Naive B cell (primary cell): ENCODE data around the gene KLHDC3. TPM values are rescaled to one million over a fixed set of nuclear protein-coding genes. Genes with fewer than 3 reads are reported as not detected.
"Not testable (repeated sequence)": the region's sequence is repeated elsewhere in the genome, so short reads cannot be mapped to it uniquely, and the experiment has no call there.

ENCODE experiments used
- ATAC-seq, 2 donors: fragments of 150-1000 bp; cut with Tn5 transposase; 2 replicates each; pipeline ENCODE4 v1.10.0; 2021; ENCODE audit warnings: low read depth in 2 of 2, mild to moderate bottlenecking in 2 of 2, moderate library complexity in 2 of 2
- DNase-seq: peaks from one replicate; pipeline ENCODE4 v3.0.0; 2022
- H3K27ac Mint-ChIP-seq, 6 donors: one replicate each; pipeline ENCODE4 v1.8.0; 2020 to 2022; ENCODE audit warnings: mild to moderate bottlenecking in 6 of 6, mixed read lengths in 6 of 6, moderate library complexity in 5 of 6, inconsistent platforms in 2 of 6
- H3K27me3 Mint-ChIP-seq, 3 donors: one replicate each; pipeline ENCODE4 v1.8.0; 2021 to 2022; ENCODE audit warnings: mixed read lengths in 3 of 3, mild to moderate bottlenecking in 1 of 3
- H3K36me3 Mint-ChIP-seq, 2 donors: one replicate each; pipeline ENCODE4 v1.8.0; 2020 to 2022; ENCODE audit warnings: mixed read lengths in 2 of 2, inconsistent platforms in 1 of 2, mild to moderate bottlenecking in 1 of 2
- H3K4me1 Mint-ChIP-seq, 3 donors: one replicate each; pipeline ENCODE4 v1.8.0; 2020 to 2022; ENCODE audit warnings: mixed read lengths in 3 of 3, inconsistent platforms in 1 of 3, mild to moderate bottlenecking in 1 of 3, moderate library complexity in 1 of 3
- H3K4me3 Mint-ChIP-seq, 8 donors: one replicate each; pipeline ENCODE4 v1.8.0; 2020 to 2022; ENCODE audit warnings: mild to moderate bottlenecking in 8 of 8, mixed read lengths in 8 of 8, moderate library complexity in 8 of 8, inconsistent platforms in 2 of 8
- H3K9me3 Mint-ChIP-seq, 7 donors: one replicate each; pipeline ENCODE4 v1.8.0; 2020 to 2022; ENCODE audit warnings: mixed read lengths in 7 of 7, mild to moderate bottlenecking in 5 of 7, inconsistent platforms in 2 of 7, moderate library complexity in 1 of 7
- polyA plus RNA-seq, 6 donors: library from polyadenylated mRNA; unstranded; fragments of 300-500 nt; fragmentation: Illumina TruSeq; gene quantifications; one replicate each; pipeline ENCODE4 v1.2.3, GENCODE V29; 2021; ENCODE audit warnings: low read depth in 6 of 6

KLHDC3 gene
- polyA plus RNA-seq, 6 donors from 2014 or later, result 88.7 to 121 (median 92.0) TPM

- Mint-ChIP-seq H3K36me3 (peaks cover 5 to 24% of the 10 kb centered on the region in 2 donors), H3K4me3 (no peak overlapping the region), H3K27ac (no peak overlapping the region), H3K9me3 (no peaks in the 10 kb centered on the region), H3K27me3 (no peaks in the 10 kb centered on the region), H3K4me1 (peaks cover 0 to 4% (median 2%) of the 10 kb centered on the region in 3 donors)
- ATAC-seq (no peak), DNase-seq (no peak)
These were observed 26.7 kb downstream of the KLHDC3 start for GRCh38 chr6:43040542-43041257.

DNA sequence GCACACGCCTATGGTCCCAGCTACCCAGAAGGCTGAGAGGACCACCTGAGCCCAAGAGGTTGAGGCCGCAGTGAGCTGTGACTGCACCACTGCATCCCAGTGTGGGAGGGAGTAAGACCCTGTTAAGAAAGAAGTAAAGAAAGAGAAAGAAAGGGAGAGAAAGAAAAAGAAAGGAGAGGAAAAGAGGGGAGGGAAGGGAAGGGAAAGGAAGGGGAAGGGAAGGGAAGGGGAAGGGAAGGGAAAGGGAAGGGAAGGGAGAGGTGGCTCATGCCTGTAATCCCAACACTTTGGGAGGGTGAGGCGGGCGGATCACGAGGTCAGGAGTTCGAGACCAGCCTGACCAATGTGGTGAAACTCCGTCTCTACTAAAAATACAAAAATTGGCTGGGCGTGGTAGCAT lies 27.4 kb downstream of the KLHDC3 start:
- H3K27me3 Mint-ChIP-seq, DNase-seq, H3K9me3 Mint-ChIP-seq, ATAC-seq, H3K4me3 Mint-ChIP-seq, H3K4me1 Mint-ChIP-seq, H3K27ac Mint-ChIP-seq: not testable (repeated sequence)
- peaks cover 5 to 30% of the 10 kb centered on the region in 2 donors for H3K36me3 Mint-ChIP-seq

DNA sequence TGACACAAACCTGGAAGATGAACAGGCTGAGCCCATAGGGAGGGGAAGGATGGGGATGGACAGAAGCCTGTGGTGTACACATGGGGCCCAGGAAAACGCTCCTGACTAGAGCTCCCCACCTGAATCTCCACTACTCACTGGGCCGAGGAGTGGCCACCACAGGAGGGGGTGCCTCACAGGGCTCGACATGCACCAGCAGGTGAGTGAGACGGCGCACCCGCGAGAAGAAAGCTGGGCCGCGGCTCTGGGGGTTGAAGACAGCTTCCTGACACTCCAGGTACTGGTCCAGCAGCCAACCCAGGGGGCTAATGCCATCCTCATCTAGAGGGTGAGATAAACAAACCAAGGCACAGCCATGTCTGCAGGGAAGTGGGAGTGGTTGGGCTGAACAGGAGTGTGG lies 29.3 kb downstream of the KLHDC3 start:
- no peak for DNase-seq
- H3K27me3 Mint-ChIP-seq, result no peaks in the 10 kb centered on the region
- no peak for ATAC-seq
- H3K4me1 Mint-ChIP-seq, result peaks cover 0 to 4% (median 3%) of the 10 kb centered on the region in 3 donors
- no peak overlapping the region for H3K27ac Mint-ChIP-seq
- H3K9me3 Mint-ChIP-seq, result no peaks in the 10 kb centered on the region
- H3K36me3 Mint-ChIP-seq, result peaks cover 5 to 23% of the 10 kb centered on the region in 2 donors
- peak overlapping the region in 1 of 8 donors; percentile 22 for H3K4me3 Mint-ChIP-seq

DNA sequence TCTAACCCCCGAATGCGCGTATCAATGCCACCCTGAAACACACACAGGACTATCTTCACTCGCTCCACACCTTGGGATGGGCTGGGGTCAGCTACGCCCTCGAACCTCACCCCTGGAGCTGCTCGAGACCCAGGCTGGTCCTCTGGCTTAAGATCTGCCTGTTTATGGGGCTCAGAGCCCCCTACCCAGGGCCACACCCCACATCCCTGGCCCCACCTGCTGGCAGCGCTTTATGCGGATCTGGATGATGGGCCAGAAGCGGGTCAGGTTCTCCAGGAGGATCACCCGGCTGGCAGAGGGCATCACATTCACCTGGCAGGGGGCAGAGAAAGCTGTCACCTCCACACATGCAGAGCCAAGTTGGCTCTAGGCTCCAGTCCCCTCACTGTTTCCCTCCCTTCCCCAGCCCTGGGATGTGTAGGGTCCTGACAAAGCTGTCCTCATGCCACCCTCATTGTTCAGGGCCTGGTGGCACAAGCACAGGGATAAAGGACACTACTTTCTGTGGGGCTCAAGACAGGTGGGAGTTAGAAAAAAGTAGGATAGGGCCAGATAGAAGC lies 31.4 kb downstream of the KLHDC3 start:
- no peak overlapping the region for H3K4me3 Mint-ChIP-seq
- H3K4me1 Mint-ChIP-seq, result peaks cover 2 to 7% (median 3%) of the 10 kb centered on the region in 3 donors
- no peaks in the 10 kb centered on the region for H3K9me3 Mint-ChIP-seq
- ATAC-seq (no peak), DNase-seq (no peak)
- no peaks in the 10 kb centered on the region for H3K27me3 Mint-ChIP-seq
- H3K27ac Mint-ChIP-seq, result peak overlapping the region in 2 of 6 donors; percentile 26 to 39
- peaks cover 5 to 17% of the 10 kb centered on the region in 2 donors for H3K36me3 Mint-ChIP-seq

DNA sequence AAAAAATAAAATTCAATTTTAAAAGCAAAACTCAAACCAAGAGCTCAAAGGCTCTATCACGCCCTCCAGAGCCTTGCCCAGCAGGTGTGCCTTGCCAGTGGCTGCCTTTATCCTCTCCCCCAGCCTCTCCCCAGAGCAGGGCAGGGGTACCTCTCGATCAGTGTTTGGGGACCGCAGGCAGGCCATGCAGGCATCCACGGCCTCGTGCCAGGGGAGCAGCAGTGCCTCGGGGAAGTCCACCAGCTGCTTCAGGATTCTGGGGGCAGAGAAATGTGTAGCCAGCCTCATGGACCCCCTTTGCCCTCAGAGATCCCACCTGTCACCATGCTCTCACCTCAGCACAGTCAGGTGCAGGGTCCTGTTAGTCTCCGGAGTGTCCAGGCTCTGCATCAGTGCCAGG lies 33.9 kb downstream of the KLHDC3 start:
- ATAC-seq, result no peak
- Mint-ChIP-seq H3K4me3 (no peak overlapping the region), H3K27ac (no peak overlapping the region), H3K4me1 (peaks cover 14 to 21% (median 15%) of the 10 kb centered on the region in 3 donors), H3K27me3 (no peaks in the 10 kb centered on the region), H3K36me3 (peaks cover 0 to 11% of the 10 kb centered on the region in 2 donors), H3K9me3 (no peaks in the 10 kb centered on the region)
- no peak for DNase-seq

- Mint-ChIP-seq H3K36me3 (peaks cover 0 to 7% of the 10 kb centered on the region in 2 donors), H3K9me3 (no peaks in the 10 kb centered on the region), H3K4me3 (peak overlapping the region in 1 of 8 donors; percentile 52), H3K4me1 (peaks cover 16 to 38% (median 34%) of the 10 kb centered on the region in 3 donors), H3K27ac (no peak overlapping the region), H3K27me3 (no peaks in the 10 kb centered on the region)
- DNase-seq (no peak), ATAC-seq (no peak)
These were observed 36.9 kb downstream of the KLHDC3 start for GRCh38 chr6:43050981-43051380.

DNA sequence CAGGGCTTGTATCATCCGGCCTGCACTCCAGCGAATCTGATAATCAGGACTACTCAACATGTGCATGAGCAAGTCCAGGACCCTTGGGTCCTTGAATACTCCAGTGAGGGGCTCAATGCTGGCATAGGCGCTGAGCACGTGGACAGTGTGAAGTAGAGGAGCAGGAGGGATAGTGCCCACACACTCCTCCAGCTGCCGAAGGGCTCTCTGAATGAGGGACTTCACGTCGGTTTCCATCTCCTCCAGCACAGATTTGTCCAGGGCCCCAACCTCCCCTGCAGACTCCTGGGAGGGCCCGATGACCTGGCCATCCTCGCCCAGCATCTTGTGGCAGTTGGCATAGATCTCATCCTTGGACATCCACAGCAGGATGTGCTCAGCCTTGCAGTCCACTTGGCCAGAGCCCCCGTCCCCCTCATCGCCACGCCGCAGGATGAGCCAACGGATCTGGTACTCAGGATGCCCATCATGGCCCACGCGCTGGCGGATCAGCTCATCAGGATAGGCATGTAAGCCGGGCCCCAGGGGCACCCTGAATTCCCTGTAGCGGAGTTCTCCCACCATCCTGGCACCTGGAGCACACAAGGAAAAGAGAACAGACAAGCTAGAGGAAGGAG lies 38.3 kb downstream of the KLHDC3 start:
- DNase-seq (no peak), ATAC-seq (no peak)
- Mint-ChIP-seq H3K4me1 (peaks cover 16 to 42% (median 36%) of the 10 kb centered on the region in 3 donors), H3K4me3 (peak overlapping the region; percentile 51 to 95 (median 94)), H3K36me3 (peaks cover 0 to 5% of the 10 kb centered on the region in 2 donors), H3K27me3 (no peaks in the 10 kb centered on the region), H3K27ac (peak overlapping the region; percentile 55 to 98 (median 91)), H3K9me3 (no peaks in the 10 kb centered on the region)

- H3K4me3 Mint-ChIP-seq, result peak overlapping the region; percentile 91 to 98 (median 94)
- peaks cover 16 to 48% (median 38%) of the 10 kb centered on the region in 3 donors for H3K4me1 Mint-ChIP-seq
- peak overlapping the region; percentile 87 to 98 (median 95) for H3K27ac Mint-ChIP-seq
- peak; percentile 13 to 17 for ATAC-seq
- no peaks in the 10 kb centered on the region for H3K27me3 Mint-ChIP-seq
- DNase-seq, result no peak
- H3K9me3 Mint-ChIP-seq, result no peaks in the 10 kb centered on the region
- H3K36me3 Mint-ChIP-seq, result peaks cover 0 to 5% of the 10 kb centered on the region in 2 donors
These were observed 38.9 kb downstream of the KLHDC3 start for GRCh38 chr6:43052842-43053544.

DNA sequence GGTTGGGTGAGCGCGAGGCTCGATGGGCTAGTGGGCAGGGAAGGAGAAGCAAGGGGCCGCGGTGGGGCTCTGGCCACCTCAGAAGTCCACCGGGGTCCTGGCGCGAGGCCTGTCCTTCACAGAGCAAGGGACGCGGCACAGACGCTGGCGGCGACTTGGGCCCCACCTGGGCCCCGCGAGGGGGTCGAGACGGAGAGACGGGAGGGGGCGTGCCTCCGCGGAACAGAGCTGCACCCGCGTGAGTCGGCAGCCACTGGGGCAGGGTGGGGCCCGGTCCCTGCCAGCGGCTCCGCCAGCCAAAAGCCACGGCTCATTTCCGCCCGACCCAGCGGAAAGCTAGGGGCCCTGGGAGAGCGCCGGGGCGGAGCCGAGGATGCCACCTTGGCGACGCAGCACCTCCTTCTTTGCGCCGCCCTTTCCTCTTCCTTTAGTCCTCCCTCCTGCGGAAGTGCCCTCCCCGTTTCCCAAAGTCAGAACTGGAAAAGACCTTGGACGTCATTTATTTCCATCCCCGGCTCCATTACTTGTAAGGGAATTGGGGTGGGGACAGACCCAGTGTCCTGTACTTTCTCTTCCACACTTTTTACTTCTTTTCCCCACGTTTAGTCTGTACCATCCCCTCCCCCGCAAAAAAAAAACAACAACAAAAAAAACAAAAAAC lies 39.6 kb downstream of the KLHDC3 start, which contains the start of gene CUL7:
CUL7 (minus strand) TSS at position 307 of the 661 bp plus-strand sequence. CDS start 1,063 bp downstream, outside the sequence.
- DNase-seq (peak; percentile 77), ATAC-seq (peak; percentile 98)
- H3K27me3 Mint-ChIP-seq, result no peaks in the 10 kb centered on the region
- H3K27ac Mint-ChIP-seq, result peak within 1 kb of the TSS; percentile 87 to 98 (median 96)
- H3K4me3 Mint-ChIP-seq, result peak within 1 kb of the TSS; percentile 91 to 98 (median 94)
- no peaks in the 10 kb centered on the region for H3K9me3 Mint-ChIP-seq
- peaks cover 0 to 5% of the 10 kb centered on the region in 2 donors for H3K36me3 Mint-ChIP-seq
- H3K4me1 Mint-ChIP-seq, result peaks cover 20 to 55% (median 45%) of the 10 kb centered on the region in 3 donors

DNA sequence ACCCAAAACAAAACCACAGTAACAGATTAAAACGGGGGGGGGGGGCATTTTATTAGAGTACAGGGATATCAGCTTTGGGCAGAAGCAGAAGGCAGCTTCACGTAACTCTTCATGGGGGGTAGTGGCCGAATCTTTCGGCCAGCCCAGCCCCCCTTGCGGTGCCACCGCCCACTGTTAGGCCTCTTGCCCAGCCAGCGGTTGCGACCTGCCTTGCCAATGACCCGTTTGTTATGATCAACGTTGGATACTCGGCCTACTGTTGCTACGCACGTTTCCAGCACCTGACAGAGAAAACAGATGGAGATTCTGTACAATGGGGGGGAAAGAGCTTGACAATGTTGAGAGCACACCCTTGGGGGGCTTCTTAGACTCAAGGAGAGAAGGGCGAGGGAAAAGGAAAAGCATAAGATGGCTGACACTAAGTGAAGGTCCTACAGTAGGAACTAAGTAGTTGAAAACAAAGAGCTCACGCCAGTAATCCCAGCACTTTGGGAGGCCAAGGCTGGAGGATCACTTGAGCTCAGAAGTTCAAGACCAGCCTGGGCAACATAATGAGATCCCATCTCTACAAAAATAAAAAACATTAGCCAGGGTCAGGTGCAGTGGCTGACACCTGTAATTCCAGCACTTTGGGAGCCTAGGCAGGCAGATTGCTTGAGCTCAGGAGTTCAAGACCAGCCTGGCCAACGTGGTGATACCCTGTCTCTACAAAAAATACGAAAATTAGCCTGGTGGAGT lies 40.3 kb downstream of the KLHDC3 start:
- H3K9me3 Mint-ChIP-seq, result no peaks in the 10 kb centered on the region
- no peaks in the 10 kb centered on the region for H3K27me3 Mint-ChIP-seq
- peaks cover 0 to 5% of the 10 kb centered on the region in 2 donors for H3K36me3 Mint-ChIP-seq
- peak overlapping the region; percentile 91 to 98 (median 94) for H3K4me3 Mint-ChIP-seq
- peaks cover 22 to 62% (median 48%) of the 10 kb centered on the region in 3 donors for H3K4me1 Mint-ChIP-seq
- DNase-seq (no peak), ATAC-seq (no peak)
- peak overlapping the region; percentile 87 to 98 (median 96) for H3K27ac Mint-ChIP-seq

DNA sequence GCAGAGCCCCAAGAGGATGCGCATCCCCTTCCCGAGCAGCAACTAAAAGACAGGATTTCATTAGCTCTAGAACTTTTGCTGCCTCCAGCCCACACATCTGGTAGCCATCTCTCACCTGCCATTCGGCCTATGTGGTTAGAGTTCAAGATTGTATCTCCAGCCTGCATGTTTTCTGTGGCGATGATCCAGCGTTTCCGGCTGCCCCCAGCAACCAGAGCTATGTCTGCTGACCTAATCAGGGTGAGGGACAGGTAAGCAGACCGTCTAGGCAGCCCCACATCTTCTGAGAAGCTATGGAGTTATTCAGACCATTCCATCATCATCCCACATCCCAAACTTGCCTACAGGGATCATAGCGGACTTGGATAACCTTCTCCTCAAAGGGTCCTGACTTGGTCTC lies 41.9 kb downstream of the KLHDC3 start:
- H3K9me3 Mint-ChIP-seq, result no peaks in the 10 kb centered on the region
- H3K27ac Mint-ChIP-seq, result peak overlapping the region in 2 of 6 donors; percentile 29 to 87
- DNase-seq, result no peak
- H3K4me1 Mint-ChIP-seq, result peaks cover 30 to 73% (median 57%) of the 10 kb centered on the region in 3 donors
- no peak for ATAC-seq
- H3K4me3 Mint-ChIP-seq, result peak overlapping the region in 6 of 8 donors; percentile 18 to 91 (median 64)
- peaks cover 0 to 5% of the 10 kb centered on the region in 2 donors for H3K36me3 Mint-ChIP-seq
- no peaks in the 10 kb centered on the region for H3K27me3 Mint-ChIP-seq

DNA sequence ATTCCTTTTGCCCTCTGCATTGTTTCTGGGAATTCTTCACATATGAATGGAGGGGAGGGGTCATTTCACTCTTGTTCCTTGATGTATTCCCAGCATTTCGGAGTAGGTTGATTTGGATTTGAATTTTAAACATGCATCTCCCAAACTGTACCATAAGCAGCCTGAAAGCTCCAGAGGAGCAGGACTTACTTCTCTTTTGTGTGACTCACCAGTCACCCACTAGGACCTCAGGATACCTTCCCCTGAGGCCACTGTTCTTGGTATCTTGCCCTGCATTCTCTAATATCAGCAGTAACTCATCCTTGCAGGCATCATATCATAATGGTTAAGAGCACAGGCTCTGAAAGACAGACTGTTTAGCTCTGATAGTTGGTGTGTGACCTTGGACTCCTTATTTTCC lies 44.5 kb downstream of the KLHDC3 start:
- Mint-ChIP-seq H3K27me3 (no peaks in the 10 kb centered on the region), H3K4me1 (peaks cover 27 to 60% (median 52%) of the 10 kb centered on the region in 3 donors), H3K9me3 (no peaks in the 10 kb centered on the region), H3K4me3 (peak overlapping the region; percentile 89 to 99 (median 98)), H3K36me3 (peaks cover 0 to 20% of the 10 kb centered on the region in 2 donors), H3K27ac (peak overlapping the region in 5 of 6 donors; percentile 67 to 100 (median 98))
- no peak for DNase-seq
- ATAC-seq, result no peak
